H9 (cell line): ENCODE measurements around the gene NCLN. TPM values are rescaled to one million over a fixed set of nuclear protein-coding genes. Genes with fewer than 3 reads are reported as not detected.

Experiments used
- DNase-seq: peaks from one replicate; pipeline ENCODE4 v3.0.0-alpha.2; 2017
- H2AFZ ChIP-seq: one replicate; pipeline ENCODE4 v1.6.1; 2013; ENCODE audit warnings: mild to moderate bottlenecking, low read length, control low read depth, moderate library complexity
- H2AK5ac ChIP-seq: 2 replicates; pipeline ENCODE4 v1.6.1; 2013; ENCODE audit warnings: low read length, control low read depth, mixed read lengths; ENCODE audit not compliant: insufficient read length
- H2BK120ac ChIP-seq: one replicate; pipeline ENCODE4 v1.6.1; 2013; ENCODE audit warnings: low read depth, mild to moderate bottlenecking, low read length, control low read depth, inconsistent platforms; ENCODE audit not compliant: poor library complexity, severe bottlenecking
- H2BK12ac ChIP-seq: 2 replicates; pipeline ENCODE4 v1.6.1; 2013; ENCODE audit warnings: low read length, control low read depth, mixed read lengths, low read depth; ENCODE audit not compliant: insufficient read length
- H2BK15ac ChIP-seq: 2 replicates; pipeline ENCODE4 v1.6.1; 2013; ENCODE audit warnings: low read depth, low read length, control low read depth
- H2BK20ac ChIP-seq: one replicate; pipeline ENCODE4 v1.6.1; 2013; ENCODE audit warnings: low read depth, mild to moderate bottlenecking, low read length, control low read depth, inconsistent platforms; ENCODE audit not compliant: poor library complexity, severe bottlenecking
- H2BK5ac ChIP-seq: 2 replicates; pipeline ENCODE4 v1.6.1; 2013; ENCODE audit warnings: low read length, control low read depth, mixed read lengths; ENCODE audit not compliant: insufficient read length
- H3K14ac ChIP-seq: 2 replicates; pipeline ENCODE4 v1.6.1; 2013; ENCODE audit warnings: low read length, control low read depth; ENCODE audit not compliant: insufficient read depth
- H3K18ac ChIP-seq: 2 replicates; pipeline ENCODE4 v1.6.1; 2013; ENCODE audit warnings: low read depth, mild to moderate bottlenecking, mixed read lengths, low read length, control low read depth; ENCODE audit not compliant: insufficient read length
- H3K23ac ChIP-seq: 2 replicates; pipeline ENCODE4 v1.6.1; 2013; ENCODE audit warnings: low read length, control low read depth, mixed read lengths, low read depth; ENCODE audit not compliant: insufficient read length
- H3K23me2 ChIP-seq: 2 replicates; pipeline ENCODE4 v1.6.1; 2013; ENCODE audit warnings: low read depth, mild to moderate bottlenecking, mixed read lengths, low read length, control low read depth; ENCODE audit not compliant: insufficient read length, poor library complexity, severe bottlenecking
- H3K27ac ChIP-seq: 2 replicates; pipeline ENCODE4 v1.5.1; 2013; ENCODE audit warnings: low read length, control low read depth, mixed read lengths, low read depth; ENCODE audit not compliant: insufficient read length
- H3K27me3 ChIP-seq: 2 replicates; pipeline ENCODE4 v1.6.1; 2013; ENCODE audit warnings: low read length, control low read depth, inconsistent platforms; ENCODE audit not compliant: insufficient read depth
- H3K4ac ChIP-seq: 2 replicates; pipeline ENCODE4 v1.6.1; 2013; ENCODE audit warnings: low read depth, mild to moderate bottlenecking, control low read depth, inconsistent platforms, low read length, moderate library complexity
- H3K4me1 ChIP-seq: 2 replicates; pipeline ENCODE4 v1.6.1; 2013; ENCODE audit warnings: low read length, control low read depth, inconsistent platforms; ENCODE audit not compliant: insufficient read depth
- H3K4me2 ChIP-seq: 2 replicates; pipeline ENCODE4 v1.6.1; 2013; ENCODE audit warnings: low read length, control low read depth, mixed read lengths; ENCODE audit not compliant: insufficient read length, insufficient read depth
- H3K56ac ChIP-seq: 2 replicates; pipeline ENCODE4 v1.6.1; 2013; ENCODE audit warnings: low read depth, mild to moderate bottlenecking, mixed read lengths, low read length, control low read depth; ENCODE audit not compliant: insufficient read length
- H3K79me1 ChIP-seq: 2 replicates; pipeline ENCODE4 v1.6.1; 2013; ENCODE audit warnings: low read depth, mild to moderate bottlenecking, moderate library complexity, low read length, control low read depth, inconsistent platforms; ENCODE audit not compliant: insufficient read depth, poor library complexity, severe bottlenecking
- H3K79me2 ChIP-seq: 2 replicates; pipeline ENCODE4 v1.6.1; 2013; ENCODE audit warnings: low read length, control low read depth, inconsistent platforms; ENCODE audit not compliant: insufficient read depth
- H3K9ac ChIP-seq: 2 replicates; pipeline ENCODE4 v1.6.1; 2013; ENCODE audit warnings: low read length, control low read depth, mixed read lengths; ENCODE audit not compliant: insufficient read length; ENCODE audit errors: extremely low read depth
- H3K9me3 ChIP-seq: one replicate; pipeline ENCODE4 v1.6.1; 2013; ENCODE audit warnings: low read depth, low read length, inconsistent platforms; ENCODE audit not compliant: control insufficient read depth
- H3T11ph ChIP-seq: one replicate; pipeline ENCODE4 v1.6.1; 2013; ENCODE audit warnings: mild to moderate bottlenecking, low read length, control low read depth, inconsistent platforms
- H4K20me1 ChIP-seq: one replicate; pipeline ENCODE4 v1.6.1; 2013; ENCODE audit not compliant: control insufficient read depth, insufficient read length, insufficient read depth
- H4K5ac ChIP-seq: 2 replicates; pipeline ENCODE4 v1.6.1; 2013; ENCODE audit warnings: low read depth, mild to moderate bottlenecking, mixed read lengths, low read length, control low read depth; ENCODE audit not compliant: insufficient read length
- H4K8ac ChIP-seq: replicated peaks from 2 replicates; pipeline ENCODE4 v1.6.1; 2013; ENCODE audit warnings: low read length, control low read depth, mixed read lengths, low read depth; ENCODE audit not compliant: insufficient read length
- H4K91ac ChIP-seq: 2 replicates; pipeline ENCODE4 v1.6.1; 2013; ENCODE audit warnings: low read depth, mild to moderate bottlenecking, moderate library complexity, mixed read lengths, low read length, control low read depth; ENCODE audit not compliant: insufficient read length
- H3K27ac Mint-ChIP-seq, 3 experiments: 2 replicates in 2 of 3; 3 replicates in 1 of 3; pipeline ENCODE4 v1.8.0; 2020 to 2021; ENCODE audit warnings: mixed read lengths in 3 of 3, mild to moderate bottlenecking in 1 of 3, moderate library complexity in 1 of 3
- H3K27me3 Mint-ChIP-seq: 2 replicates; pipeline ENCODE4 v1.8.0; 2021; ENCODE audit warnings: low read depth, mild to moderate bottlenecking, moderate library complexity, mixed read lengths
- H3K36me3 Mint-ChIP-seq, 3 experiments: 2 replicates in 2 of 3; 3 replicates in 1 of 3; pipeline ENCODE4 v1.8.0; 2020 to 2021; ENCODE audit warnings: low read depth in 3 of 3, mixed read lengths in 3 of 3; ENCODE audit not compliant: insufficient read depth in 1 of 3
- H3K4me1 Mint-ChIP-seq, 2 experiments: 2 replicates each; pipeline ENCODE4 v1.8.0; 2020; ENCODE audit warnings: mixed read lengths in 2 of 2
- H3K4me3 Mint-ChIP-seq, 2 experiments: 2 replicates in 1 of 2; 3 replicates in 1 of 2; pipeline ENCODE4 v1.8.0; 2020 to 2021; ENCODE audit warnings: mild to moderate bottlenecking in 2 of 2, mixed read lengths in 2 of 2, moderate library complexity in 1 of 2
- H3K9me3 Mint-ChIP-seq, 2 experiments: 2 replicates in 1 of 2; 3 replicates in 1 of 2; pipeline ENCODE4 v1.8.0; 2020; ENCODE audit warnings: mild to moderate bottlenecking in 2 of 2, mixed read lengths in 2 of 2, moderate library complexity in 1 of 2
- CTCF ChIP-seq: fragments of 200-600 bp; sonication (generic); conservative IDR thresholded peaks from 3 replicates; pipeline ENCODE4 v1.8.0; 2021; ENCODE audit warnings: antibody characterized with exemption, mild to moderate bottlenecking
- WGBS: extraction: QIAGEN DNeasy Blood & Tissue Kit; methylation state at CpG from one replicate; pipeline ENCODE4 v1.1.7; 2013; ENCODE audit warnings: missing lambda C conversion rate, low lambda C conversion rate, mixed read lengths; ENCODE audit not compliant: insufficient read length; ENCODE audit errors: extremely low coverage; 5-methylcytosine and 5-hydroxymethylcytosine counted together
- total RNA-seq: library from RNA; stranded (reverse); gene quantifications from 2 replicates; pipeline ENCODE4 v1.2.1, GENCODE V29; 2021

The NCLN gene
- total RNA-seq, 1 experiment from 2014 or later, result 94.8 TPM

GRCh38 chr19:3225677-3226093 is 40.0 kb downstream of the NCLN start:
- Histone ChIP-seq H4K5ac (no peak overlapping the region), H4K91ac (no peak overlapping the region), H3K18ac (no peak overlapping the region), H3K23me2 (peaks cover 5% of the 10 kb centered on the region), H3K56ac (no peak overlapping the region), H2BK120ac (no peak overlapping the region), H2BK15ac (no peak overlapping the region), H3K14ac (no peak overlapping the region; the same call in 1 of the 2 replicates), H2BK20ac (no peak overlapping the region), H3T11ph (no peak overlapping the region), H4K8ac (no peak overlapping the region), H3K4me1 (no peaks in the 10 kb centered on the region), H3K27ac (no peak overlapping the region), H2AK5ac (no peak overlapping the region), H3K79me1 (no peaks in the 10 kb centered on the region), H2BK12ac (no peak overlapping the region), H3K9me3 (no peaks in the 10 kb centered on the region), H3K23ac (no peak overlapping the region), H2AFZ (no peak overlapping the region), H2BK5ac (no peak overlapping the region), H3K4ac (no peak overlapping the region), H3K9ac (no peak overlapping the region), H3K79me2 (no peaks in the 10 kb centered on the region), H3K27me3 (no peaks in the 10 kb centered on the region), H4K20me1 (no peaks in the 10 kb centered on the region), H3K4me2 (peak overlapping the region; percentile 43)
- H3K9me3 Mint-ChIP-seq, result no peaks in the 10 kb centered on the region
- H3K4me1 Mint-ChIP-seq, result peaks cover 6 to 28% of the 10 kb centered on the region in 2 experiments; a peak in 3 of 4 replicates
- H3K4me3 Mint-ChIP-seq, result peak overlapping the region; percentile 46 to 82; a peak in 4 of 5 replicates
- H3K27me3 Mint-ChIP-seq, result peaks cover 29% of the 10 kb centered on the region
- peaks cover 0 to 3% (median 0%) of the 10 kb centered on the region in 3 experiments; a peak in 4 of 7 replicates for H3K36me3 Mint-ChIP-seq
- WGBS, result no CpG with 5 or more reads among the region's 16 CpGs
- TF ChIP-seq CTCF, result no peak
- no peak for DNase-seq
- no peak overlapping the region for H3K27ac Mint-ChIP-seq
